SK-N-SH (cell line): ENCODE data around the gene DPH6. TPM values are rescaled to one million over a fixed set of nuclear protein-coding genes. Genes with fewer than 3 reads are reported as not detected.
A peak's percentile ranks its signal among the peaks of the same experiment; 100 is the strongest.

Experiments used
- CTCF ChIA-PET: fragments of 300-600, 350-600 bp; formaldehyde crosslinking; extraction: SDS; loops from one replicate; lab custom pipeline; 2021; lab: Yijun Ruan, JAX
- POLR2A ChIA-PET: fragments of 350-600 bp; sonication (Branson Sonifier 250); formaldehyde crosslinking; extraction: SDS; loops from one replicate; lab custom pipeline; 2020; ENCODE audit warnings: antibody characterized with exemption, inconsistent platforms; lab: Yijun Ruan, JAX
- DNase-seq: peaks from one replicate; pipeline ENCODE4 v3.0.0; 2012
- H2AFZ ChIP-seq: fragments of 200-600 bp; sonication (generic); 2 replicates; pipeline ENCODE4 v1.8.1; 2016; ENCODE audit warnings: antibody characterized with exemption, mild to moderate bottlenecking, low read depth
- H3F3A ChIP-seq: fragments of 200-600 bp; sonication (generic); replicated peaks from 2 replicates; pipeline ENCODE3; 2016; ENCODE audit warnings: antibody characterized with exemption, mild to moderate bottlenecking; ENCODE audit not compliant: insufficient read depth
- H3K27ac ChIP-seq, 2 experiments: fragments of 200-500 bp in 1 of 2; fragments of 200-600 bp in 1 of 2; sonication (Bioruptor generic) in 1 of 2; sonication (generic), shearing (Covaris generic) in 1 of 2; 2 replicates each; pipeline versions ENCODE4 v1.5.1 to v1.6.1; 2014 to 2016; ENCODE audit warnings: low read depth in 2 of 2, inconsistent platforms in 1 of 2, low read length in 1 of 2, mild to moderate bottlenecking in 1 of 2, mixed read lengths in 1 of 2
- H3K27me3 ChIP-seq: fragments of 200-600 bp; sonication (generic), shearing (Covaris generic); 2 replicates; pipeline ENCODE4 v1.6.1; 2016; ENCODE audit warnings: mixed run types; ENCODE audit not compliant: insufficient read depth
- H3K36me3 ChIP-seq, 2 experiments: fragments of 200-500 bp in 1 of 2; fragments of 200-600 bp in 1 of 2; sonication (Bioruptor generic) in 1 of 2; sonication (generic) in 1 of 2; replicated peaks in 1 of 2; 2 replicates each; pipeline versions ENCODE3 to v1.5.1; 2014 to 2016; ENCODE audit warnings: low read length in 1 of 2, mild to moderate bottlenecking in 1 of 2; ENCODE audit not compliant: insufficient read depth in 2 of 2, control insufficient read depth in 1 of 2
- H3K4me1 ChIP-seq, 2 experiments: fragments of 200-500 bp in 1 of 2; fragments of 200-600 bp in 1 of 2; sonication (Bioruptor generic) in 1 of 2; sonication (generic), shearing (Covaris generic) in 1 of 2; 2 replicates each; pipeline versions ENCODE4 v1.5.1 to v1.6.1; 2014 to 2016; ENCODE audit warnings: low read depth in 1 of 2, low read length in 1 of 2, mixed run types in 1 of 2; ENCODE audit not compliant: insufficient read depth in 2 of 2, control insufficient read depth in 1 of 2
- H3K4me2 ChIP-seq: fragments of 200-600 bp; sonication (generic), shearing (Covaris generic); 2 replicates; pipeline ENCODE4 v1.6.1; 2017; ENCODE audit warnings: mixed run types
- H3K4me3 ChIP-seq, 2 experiments: fragments of 200-500 bp in 1 of 2; fragments of 200-600 bp in 1 of 2; sonication (Bioruptor generic) in 1 of 2; sonication (generic), shearing (Covaris generic) in 1 of 2; 2 replicates each; pipeline versions ENCODE4 v1.5.1 to v1.8.1; 2014 to 2016; ENCODE audit warnings: low read depth in 2 of 2, inconsistent platforms in 1 of 2, low read length in 1 of 2, mild to moderate bottlenecking in 1 of 2, mixed read lengths in 1 of 2, moderate library complexity in 1 of 2
- H3K79me2 ChIP-seq: fragments of 200-600 bp; sonication (generic); 2 replicates; pipeline ENCODE4 v1.8.1; 2017; ENCODE audit warnings: mild to moderate bottlenecking; ENCODE audit not compliant: insufficient read depth
- H3K9ac ChIP-seq: fragments of 200-600 bp; sonication (generic); 2 replicates; pipeline ENCODE4 v1.6.1; 2017; ENCODE audit warnings: mixed run types
- H3K9me2 ChIP-seq: fragments of 200-600 bp; sonication (generic); 2 replicates; pipeline ENCODE4 v1.6.1; 2017; ENCODE audit warnings: mixed run types
- H3K9me3 ChIP-seq: fragments of 200-600 bp; sonication (generic); 2 replicates; pipeline ENCODE4 v1.6.1; 2017; ENCODE audit warnings: mixed run types, mild to moderate bottlenecking, moderate library complexity
- H4K20me1 ChIP-seq: fragments of 200-600 bp; sonication (generic); 2 replicates; pipeline ENCODE4 v1.6.1; 2017; ENCODE audit warnings: mild to moderate bottlenecking, mixed run types; ENCODE audit not compliant: insufficient read depth
- EP300 ChIP-seq, 2 experiments: IDR thresholded peaks; 2 replicates each; pipeline versions ENCODE4 v1.4.0 to v1.6.1; 2012; ENCODE audit warnings: borderline replicate concordance in 1 of 2, low read depth in 1 of 2, low read length in 1 of 2
- FOSL2 ChIP-seq: IDR thresholded peaks from 2 replicates; pipeline ENCODE4 v1.4.0; 2012; ENCODE audit warnings: low read depth, mild to moderate bottlenecking, moderate library complexity, borderline replicate concordance
- GABPA ChIP-seq: IDR thresholded peaks from 2 replicates; pipeline ENCODE4 v1.4.0; 2012; ENCODE audit warnings: low read depth, mild to moderate bottlenecking
- GATA2 ChIP-seq: sonication (generic); formaldehyde crosslinking; IDR thresholded peaks from 2 replicates; pipeline ENCODE4 v1.5.0; 2020; ENCODE audit warnings: mild to moderate bottlenecking, missing genetic modification reagents
- JUND ChIP-seq: IDR thresholded peaks from 2 replicates; pipeline ENCODE4 v1.4.0; 2012
- MEF2A ChIP-seq: IDR thresholded peaks from 2 replicates; pipeline ENCODE4 v1.4.0; 2012; ENCODE audit warnings: low read depth, borderline replicate concordance
- NFIC ChIP-seq: IDR thresholded peaks from 2 replicates; pipeline ENCODE4 v1.4.0; 2012; ENCODE audit warnings: borderline replicate concordance
- NRF1 ChIP-seq: IDR thresholded peaks from 2 replicates; pipeline ENCODE4 v1.6.1; 2012; ENCODE audit warnings: low read depth, mild to moderate bottlenecking, low read length
- RAD21 ChIP-seq: IDR thresholded peaks from 2 replicates; pipeline ENCODE4 v1.6.1; 2012; ENCODE audit warnings: mild to moderate bottlenecking, low read length
- SIN3A ChIP-seq: IDR thresholded peaks from 2 replicates; pipeline ENCODE4 v1.6.1; 2012; ENCODE audit warnings: low read depth, mild to moderate bottlenecking, low read length, moderate library complexity, borderline replicate concordance
- SMC3 ChIP-seq: IDR thresholded peaks from 2 replicates; pipeline ENCODE4 v1.6.1; 2012; ENCODE audit warnings: low read depth, low read length, improper control_type of control experiment
- TCF12 ChIP-seq: IDR thresholded peaks from 2 replicates; pipeline ENCODE4 v1.4.0; 2012
- TEAD4 ChIP-seq: IDR thresholded peaks from 2 replicates; pipeline ENCODE4 v1.4.0; 2012; ENCODE audit warnings: mild to moderate bottlenecking, borderline replicate concordance; ENCODE audit not compliant: insufficient read depth
- YY1 ChIP-seq: IDR thresholded peaks from 2 replicates; pipeline ENCODE4 v1.4.0; 2012; ENCODE audit warnings: low read depth, mild to moderate bottlenecking
- polyA plus RNA-seq, 3 experiments: library from polyadenylated mRNA; depleted of rRNA; stranded (reverse); fragments of >200 nt; gene quantifications; 2 replicates each; pipeline ENCODE4 v1.2.3, GENCODE V29; 2012
- TF ChIP-seq, protein P1 (sequence below): IDR thresholded peaks from 2 replicates; pipeline ENCODE4; 2012
- TF ChIP-seq, protein P2 (sequence below): IDR thresholded peaks from 2 replicates; pipeline ENCODE4 v1.6.1; 2012; ENCODE audit warnings: mild to moderate bottlenecking, low read depth, low read length, moderate library complexity
- TF ChIP-seq, protein P3 (sequence below): IDR thresholded peaks from 2 replicates; pipeline ENCODE4 v1.4.0; 2012; ENCODE audit warnings: low read depth, borderline replicate concordance
- TF ChIP-seq, protein P4 (sequence below): fragments of 200-600 bp; sonication (generic); IDR thresholded peaks from 2 replicates; pipeline ENCODE4 v1.6.1; 2017; ENCODE audit warnings: antibody characterized with exemption, mild to moderate bottlenecking, moderate library complexity
- TF ChIP-seq, protein P5 (sequence below): IDR thresholded peaks from 2 replicates; pipeline ENCODE4 v1.4.0; 2012; ENCODE audit warnings: low read depth
- TF ChIP-seq, protein P6 (sequence below): fragments of 150-350 bp; IDR thresholded peaks from 2 replicates; pipeline ENCODE4 v1.6.1; 2017; ENCODE audit warnings: antibody characterized with exemption, low read length, low read depth, borderline replicate concordance
- TF ChIP-seq, protein P7 (sequence below): fragments of 150-350 bp; IDR thresholded peaks from 2 replicates; pipeline ENCODE4 v1.6.1; 2016; ENCODE audit warnings: mild to moderate bottlenecking, low read depth, low read length

The DPH6 gene
- polyA plus RNA-seq, 1 of the 3 experiments (the other 2 are of a cell fraction): 15.7 TPM

DNA sequence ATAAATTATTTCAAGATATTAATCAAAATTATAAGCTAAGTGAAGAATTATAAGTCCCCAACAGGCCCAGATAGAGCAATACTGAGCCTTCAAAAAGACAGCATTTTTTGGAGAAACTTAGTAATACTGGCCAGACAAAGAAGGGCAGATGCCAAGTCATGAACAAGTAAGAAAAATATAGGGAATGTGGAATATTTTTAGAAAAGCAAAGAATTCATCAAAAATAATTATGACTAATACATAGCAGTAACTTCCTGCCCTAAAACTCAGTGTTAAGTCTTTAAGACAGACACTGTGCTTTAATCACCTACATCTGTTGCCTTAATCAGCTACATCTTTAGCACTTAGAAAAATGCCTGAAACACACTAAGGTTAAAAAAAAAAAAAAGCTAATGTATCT lies 31.2 kb downstream of the DPH6 start:
- Histone ChIP-seq H3K4me3 (no peak overlapping the region), H3K9me3 (no peaks in the 10 kb centered on the region), H3K9me2 (no peaks in the 10 kb centered on the region), H3K79me2 (no peaks in the 10 kb centered on the region), H4K20me1 (no peaks in the 10 kb centered on the region), H3K27ac (peak overlapping the region; percentile 75 to 89), H3F3A (peaks cover 30% of the 10 kb centered on the region), H3K4me1 (peaks cover 0 to 17% of the 10 kb centered on the region in 2 experiments; a peak in 3 of 4 replicates), H3K36me3 (no peaks in the 10 kb centered on the region), H2AFZ (peak overlapping the region; percentile 75), H3K4me2 (peak overlapping the region; percentile 36; the same call in 1 of the 2 replicates), H3K27me3 (no peaks in the 10 kb centered on the region)
- ChIA-PET CTCF (interaction anchor here (1.2 to 1.4 kb wide), 2 partner anchors 70 to 225 kb away, joined by 3 to 7 read pairs; no protein-coding TSS in a partner anchor), POLR2A (no interaction called here)
- DNase-seq: no peak
- peak; percentile 36; the same call in 1 of the 2 replicates for TF ChIP-seq TEAD4
- TF ChIP-seq, protein P1, sequence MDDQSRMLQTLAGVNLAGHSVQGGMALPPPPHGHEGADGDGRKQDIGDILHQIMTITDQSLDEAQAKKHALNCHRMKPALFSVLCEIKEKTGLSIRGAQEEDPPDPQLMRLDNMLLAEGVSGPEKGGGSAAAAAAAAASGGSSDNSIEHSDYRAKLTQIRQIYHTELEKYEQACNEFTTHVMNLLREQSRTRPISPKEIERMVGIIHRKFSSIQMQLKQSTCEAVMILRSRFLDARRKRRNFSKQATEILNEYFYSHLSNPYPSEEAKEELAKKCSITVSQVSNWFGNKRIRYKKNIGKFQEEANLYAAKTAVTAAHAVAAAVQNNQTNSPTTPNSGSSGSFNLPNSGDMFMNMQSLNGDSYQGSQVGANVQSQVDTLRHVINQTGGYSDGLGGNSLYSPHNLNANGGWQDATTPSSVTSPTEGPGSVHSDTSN: peak; percentile 27
- no peak for TF ChIP-seq GABPA
- TF ChIP-seq, protein P2, sequence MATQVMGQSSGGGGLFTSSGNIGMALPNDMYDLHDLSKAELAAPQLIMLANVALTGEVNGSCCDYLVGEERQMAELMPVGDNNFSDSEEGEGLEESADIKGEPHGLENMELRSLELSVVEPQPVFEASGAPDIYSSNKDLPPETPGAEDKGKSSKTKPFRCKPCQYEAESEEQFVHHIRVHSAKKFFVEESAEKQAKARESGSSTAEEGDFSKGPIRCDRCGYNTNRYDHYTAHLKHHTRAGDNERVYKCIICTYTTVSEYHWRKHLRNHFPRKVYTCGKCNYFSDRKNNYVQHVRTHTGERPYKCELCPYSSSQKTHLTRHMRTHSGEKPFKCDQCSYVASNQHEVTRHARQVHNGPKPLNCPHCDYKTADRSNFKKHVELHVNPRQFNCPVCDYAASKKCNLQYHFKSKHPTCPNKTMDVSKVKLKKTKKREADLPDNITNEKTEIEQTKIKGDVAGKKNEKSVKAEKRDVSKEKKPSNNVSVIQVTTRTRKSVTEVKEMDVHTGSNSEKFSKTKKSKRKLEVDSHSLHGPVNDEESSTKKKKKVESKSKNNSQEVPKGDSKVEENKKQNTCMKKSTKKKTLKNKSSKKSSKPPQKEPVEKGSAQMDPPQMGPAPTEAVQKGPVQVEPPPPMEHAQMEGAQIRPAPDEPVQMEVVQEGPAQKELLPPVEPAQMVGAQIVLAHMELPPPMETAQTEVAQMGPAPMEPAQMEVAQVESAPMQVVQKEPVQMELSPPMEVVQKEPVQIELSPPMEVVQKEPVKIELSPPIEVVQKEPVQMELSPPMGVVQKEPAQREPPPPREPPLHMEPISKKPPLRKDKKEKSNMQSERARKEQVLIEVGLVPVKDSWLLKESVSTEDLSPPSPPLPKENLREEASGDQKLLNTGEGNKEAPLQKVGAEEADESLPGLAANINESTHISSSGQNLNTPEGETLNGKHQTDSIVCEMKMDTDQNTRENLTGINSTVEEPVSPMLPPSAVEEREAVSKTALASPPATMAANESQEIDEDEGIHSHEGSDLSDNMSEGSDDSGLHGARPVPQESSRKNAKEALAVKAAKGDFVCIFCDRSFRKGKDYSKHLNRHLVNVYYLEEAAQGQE: no peak
- TF ChIP-seq GATA2 (CRISPR knock-in tag): no peak
- TF ChIP-seq JUND: peak; percentile 29; the same call in 1 of the 2 replicates
- peak; percentile 76 for TF ChIP-seq TCF12
- TF ChIP-seq, protein P3, sequence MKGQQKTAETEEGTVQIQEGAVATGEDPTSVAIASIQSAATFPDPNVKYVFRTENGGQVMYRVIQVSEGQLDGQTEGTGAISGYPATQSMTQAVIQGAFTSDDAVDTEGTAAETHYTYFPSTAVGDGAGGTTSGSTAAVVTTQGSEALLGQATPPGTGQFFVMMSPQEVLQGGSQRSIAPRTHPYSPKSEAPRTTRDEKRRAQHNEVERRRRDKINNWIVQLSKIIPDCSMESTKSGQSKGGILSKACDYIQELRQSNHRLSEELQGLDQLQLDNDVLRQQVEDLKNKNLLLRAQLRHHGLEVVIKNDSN: no peak
- no peak for TF ChIP-seq YY1
- no peak for TF ChIP-seq SIN3A
- TF ChIP-seq MEF2A: peak; percentile 62
- TF ChIP-seq, protein P4, sequence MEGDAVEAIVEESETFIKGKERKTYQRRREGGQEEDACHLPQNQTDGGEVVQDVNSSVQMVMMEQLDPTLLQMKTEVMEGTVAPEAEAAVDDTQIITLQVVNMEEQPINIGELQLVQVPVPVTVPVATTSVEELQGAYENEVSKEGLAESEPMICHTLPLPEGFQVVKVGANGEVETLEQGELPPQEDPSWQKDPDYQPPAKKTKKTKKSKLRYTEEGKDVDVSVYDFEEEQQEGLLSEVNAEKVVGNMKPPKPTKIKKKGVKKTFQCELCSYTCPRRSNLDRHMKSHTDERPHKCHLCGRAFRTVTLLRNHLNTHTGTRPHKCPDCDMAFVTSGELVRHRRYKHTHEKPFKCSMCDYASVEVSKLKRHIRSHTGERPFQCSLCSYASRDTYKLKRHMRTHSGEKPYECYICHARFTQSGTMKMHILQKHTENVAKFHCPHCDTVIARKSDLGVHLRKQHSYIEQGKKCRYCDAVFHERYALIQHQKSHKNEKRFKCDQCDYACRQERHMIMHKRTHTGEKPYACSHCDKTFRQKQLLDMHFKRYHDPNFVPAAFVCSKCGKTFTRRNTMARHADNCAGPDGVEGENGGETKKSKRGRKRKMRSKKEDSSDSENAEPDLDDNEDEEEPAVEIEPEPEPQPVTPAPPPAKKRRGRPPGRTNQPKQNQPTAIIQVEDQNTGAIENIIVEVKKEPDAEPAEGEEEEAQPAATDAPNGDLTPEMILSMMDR: no peak
- TF ChIP-seq EP300 (IDR thresholded peaks at IDR 0.05; ENCODE audit: borderline replicate concordance in 1 of 2, low read depth in 1 of 2, low read length in 1 of 2): peak; percentile 12 to 56; a peak in 2 of 4 replicates
- TF ChIP-seq FOSL2: peak; percentile 32; the same call in 1 of the 2 replicates
- no peak for TF ChIP-seq SMC3
- TF ChIP-seq NRF1: no peak
- peak; percentile 52; the same call in 1 of the 2 replicates for TF ChIP-seq NFIC
- TF ChIP-seq, protein P5, sequence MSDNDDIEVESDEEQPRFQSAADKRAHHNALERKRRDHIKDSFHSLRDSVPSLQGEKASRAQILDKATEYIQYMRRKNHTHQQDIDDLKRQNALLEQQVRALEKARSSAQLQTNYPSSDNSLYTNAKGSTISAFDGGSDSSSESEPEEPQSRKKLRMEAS: no peak
- TF ChIP-seq, protein P6, sequence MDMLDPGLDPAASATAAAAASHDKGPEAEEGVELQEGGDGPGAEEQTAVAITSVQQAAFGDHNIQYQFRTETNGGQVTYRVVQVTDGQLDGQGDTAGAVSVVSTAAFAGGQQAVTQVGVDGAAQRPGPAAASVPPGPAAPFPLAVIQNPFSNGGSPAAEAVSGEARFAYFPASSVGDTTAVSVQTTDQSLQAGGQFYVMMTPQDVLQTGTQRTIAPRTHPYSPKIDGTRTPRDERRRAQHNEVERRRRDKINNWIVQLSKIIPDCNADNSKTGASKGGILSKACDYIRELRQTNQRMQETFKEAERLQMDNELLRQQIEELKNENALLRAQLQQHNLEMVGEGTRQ: no peak
- TF ChIP-seq, protein P7, sequence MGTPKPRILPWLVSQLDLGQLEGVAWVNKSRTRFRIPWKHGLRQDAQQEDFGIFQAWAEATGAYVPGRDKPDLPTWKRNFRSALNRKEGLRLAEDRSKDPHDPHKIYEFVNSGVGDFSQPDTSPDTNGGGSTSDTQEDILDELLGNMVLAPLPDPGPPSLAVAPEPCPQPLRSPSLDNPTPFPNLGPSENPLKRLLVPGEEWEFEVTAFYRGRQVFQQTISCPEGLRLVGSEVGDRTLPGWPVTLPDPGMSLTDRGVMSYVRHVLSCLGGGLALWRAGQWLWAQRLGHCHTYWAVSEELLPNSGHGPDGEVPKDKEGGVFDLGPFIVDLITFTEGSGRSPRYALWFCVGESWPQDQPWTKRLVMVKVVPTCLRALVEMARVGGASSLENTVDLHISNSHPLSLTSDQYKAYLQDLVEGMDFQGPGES: no peak
- TF ChIP-seq RAD21: no peak
- TF ChIP-seq, all 33 proteins: peak for 8
- peak overlapping the region; percentile 22; the same call in 1 of the 2 replicates for H3K9ac ChIP-seq
